Right lobe of liver (tissue), 6 donors: ENCODE results near the gene DCST1. TPM values are rescaled to one million over a fixed set of nuclear protein-coding genes. Genes with fewer than 3 reads are reported as not detected.

ENCODE experiments used
- ATAC-seq, 4 donors: fragments of 200-7000 bp; cut with Tn5 transposase; one replicate each; pipeline ENCODE4 v1.9.1; 2020; ENCODE audit warnings: mild to moderate bottlenecking in 4 of 4, moderate library complexity in 4 of 4
- DNase-seq, 3 donors: peaks; one replicate each; pipeline ENCODE4 v3.0.0-alpha.2; 2020
- H3K27ac ChIP-seq, 3 donors: fragments of 200-600 bp; one replicate each; pipeline ENCODE4 v1.8.0; 2022
- H3K27me3 ChIP-seq, 2 donors: fragments of 200-600 bp; one replicate each; pipeline ENCODE4 v1.8.0; 2022
- H3K36me3 ChIP-seq, 4 donors: fragments of 200-600 bp; sonication (generic) in 1 of 4; one replicate each; pipeline versions ENCODE4 v1.5.1 to v1.8.0; 2017 to 2022; ENCODE audit warnings: control low read depth in 1 of 4
- H3K4me1 ChIP-seq, 4 donors: fragments of 200-600 bp; sonication (generic) in 1 of 4; one replicate each; pipeline versions ENCODE4 v1.5.1 to v1.8.0; 2017 to 2022; ENCODE audit warnings: control low read depth in 1 of 4
- H3K4me3 ChIP-seq, 3 donors: fragments of 200-600 bp; one replicate each; pipeline ENCODE4 v1.8.0; 2022
- H3K9me3 ChIP-seq, 4 donors: fragments of 200-600 bp; sonication (generic) in 1 of 4; one replicate each; pipeline versions ENCODE4 v1.5.1 to v1.8.0; 2017 to 2022; ENCODE audit warnings: control low read depth in 1 of 4
- POLR2A ChIP-seq: fragments of 450-650 bp; IDR thresholded peaks from one replicate; pipeline ENCODE4 v1.6.1; 2017; ENCODE audit warnings: antibody characterized with exemption, mild to moderate bottlenecking
- WGBS: methylation state at CpG from one replicate; pipeline ENCODE4 v1.1.6; 2018; ENCODE audit warnings: low coverage, low lambda C conversion rate; ENCODE audit not compliant: insufficient coverage; ENCODE audit errors: missing lambda C conversion rate; 5-methylcytosine and 5-hydroxymethylcytosine counted together
- intact Hi-C, 2 donors: fragments of 100-400 bp; cut with DNase I; formaldehyde crosslinking; loops; one replicate each; pipeline versions ENCODE4 v1.11.2 to v1.14.1; 2022
- total RNA-seq, 6 experiments: library from RNA; depleted of rRNA in 2 of 6; stranded (reverse); fragments of >200 nt in 2 of 6; fragmentation: NEBNext Ultra II Directional in 3 of 6; extraction: Animal tissue kit (Norgen Biotek cat#: 25700) in 3 of 6; gene quantifications; one replicate each; pipeline versions ENCODE4 v1.1.0 to v1.2.4, GENCODE V29; 2016 to 2023
- TF ChIP-seq, protein P1 (sequence below), 4 donors: fragments of 200-600 bp in 3 of 4; fragments of 450-650 bp in 1 of 4; IDR thresholded peaks; one replicate each; pipeline versions ENCODE4 v1.5.1 to v1.8.0; 2016 to 2022; ENCODE audit warnings: antibody characterized with exemption in 4 of 4, mild to moderate bottlenecking in 2 of 4
- donor health status: DM: no; HTN: yes; CAD: no.
- donor health status: DM: no; HTN: no; CAD: no.
- donor health status: DM: no; HTN: no; CAD: no.
- donor health status: DM: no; HTN: yes; CAD: no.
- donor health status: DM: no; HTN: yes; CAD: no.

DCST1 gene
- total RNA-seq, 6 experiments from 2014 or later: not detected

DNA sequence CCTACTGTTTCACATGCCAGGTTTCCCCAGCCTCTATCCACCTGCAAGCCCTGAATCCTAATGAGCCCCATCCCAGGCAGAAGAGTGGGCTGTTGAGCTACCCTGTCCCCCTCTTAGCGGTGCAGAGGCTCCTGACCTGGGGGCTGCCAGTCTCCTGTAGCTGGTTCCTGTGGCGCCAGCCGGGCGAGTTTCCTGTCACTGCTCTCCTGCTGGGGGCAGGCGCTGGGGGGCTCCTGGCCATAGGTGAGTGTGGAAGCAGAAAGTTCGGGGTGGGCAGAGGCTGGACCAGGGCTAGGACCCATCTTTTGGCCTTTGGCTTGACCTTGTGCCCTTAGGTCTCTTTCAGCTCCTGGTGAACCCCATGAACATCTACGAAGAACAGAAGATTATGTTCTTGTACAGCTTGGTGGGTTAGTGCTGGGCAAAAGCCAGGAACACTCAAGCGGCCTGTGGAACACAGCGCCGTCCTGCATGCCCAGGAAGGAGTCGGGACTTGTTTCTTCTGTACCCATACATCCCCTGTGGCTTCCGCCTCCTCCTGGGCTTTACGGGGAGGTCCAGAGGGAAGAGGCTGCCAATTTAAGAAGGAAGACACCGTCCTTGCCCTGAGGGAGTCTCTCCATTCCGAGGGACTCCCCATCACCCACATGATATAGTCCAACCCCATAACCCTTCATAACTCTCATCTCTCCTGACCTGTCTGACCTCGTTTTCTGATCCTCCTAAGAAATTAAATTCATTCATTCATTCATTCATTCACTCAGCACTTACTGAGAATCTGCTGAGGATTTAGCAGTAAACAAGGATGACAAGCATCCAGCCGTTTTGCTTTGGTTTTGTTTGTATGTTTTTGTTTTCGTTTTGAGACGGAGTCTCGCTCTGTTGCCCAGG lies 939 bp downstream of the DCST1 start:
- DNase-seq (no peak), ATAC-seq (no peak)
- no peaks in the 10 kb centered on the region for H3K9me3 ChIP-seq
- no peak overlapping the region for H3K27ac ChIP-seq
- 80% methylated on average over 9 of the region's 20 CpGs for WGBS
- H3K27me3 ChIP-seq: no peaks in the 10 kb centered on the region
- no peak overlapping the region for H3K4me3 ChIP-seq
- intact Hi-C loops: no loop called here
- peaks cover 0 to 13% (median 4%) of the 10 kb centered on the region in 4 donors for H3K4me1 ChIP-seq
- no peaks in the 10 kb centered on the region for H3K36me3 ChIP-seq
- TF ChIP-seq POLR2A: no peak
- TF ChIP-seq, protein P1, sequence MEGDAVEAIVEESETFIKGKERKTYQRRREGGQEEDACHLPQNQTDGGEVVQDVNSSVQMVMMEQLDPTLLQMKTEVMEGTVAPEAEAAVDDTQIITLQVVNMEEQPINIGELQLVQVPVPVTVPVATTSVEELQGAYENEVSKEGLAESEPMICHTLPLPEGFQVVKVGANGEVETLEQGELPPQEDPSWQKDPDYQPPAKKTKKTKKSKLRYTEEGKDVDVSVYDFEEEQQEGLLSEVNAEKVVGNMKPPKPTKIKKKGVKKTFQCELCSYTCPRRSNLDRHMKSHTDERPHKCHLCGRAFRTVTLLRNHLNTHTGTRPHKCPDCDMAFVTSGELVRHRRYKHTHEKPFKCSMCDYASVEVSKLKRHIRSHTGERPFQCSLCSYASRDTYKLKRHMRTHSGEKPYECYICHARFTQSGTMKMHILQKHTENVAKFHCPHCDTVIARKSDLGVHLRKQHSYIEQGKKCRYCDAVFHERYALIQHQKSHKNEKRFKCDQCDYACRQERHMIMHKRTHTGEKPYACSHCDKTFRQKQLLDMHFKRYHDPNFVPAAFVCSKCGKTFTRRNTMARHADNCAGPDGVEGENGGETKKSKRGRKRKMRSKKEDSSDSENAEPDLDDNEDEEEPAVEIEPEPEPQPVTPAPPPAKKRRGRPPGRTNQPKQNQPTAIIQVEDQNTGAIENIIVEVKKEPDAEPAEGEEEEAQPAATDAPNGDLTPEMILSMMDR (IDR thresholded peaks at IDR 0.05): no peak

DNA sequence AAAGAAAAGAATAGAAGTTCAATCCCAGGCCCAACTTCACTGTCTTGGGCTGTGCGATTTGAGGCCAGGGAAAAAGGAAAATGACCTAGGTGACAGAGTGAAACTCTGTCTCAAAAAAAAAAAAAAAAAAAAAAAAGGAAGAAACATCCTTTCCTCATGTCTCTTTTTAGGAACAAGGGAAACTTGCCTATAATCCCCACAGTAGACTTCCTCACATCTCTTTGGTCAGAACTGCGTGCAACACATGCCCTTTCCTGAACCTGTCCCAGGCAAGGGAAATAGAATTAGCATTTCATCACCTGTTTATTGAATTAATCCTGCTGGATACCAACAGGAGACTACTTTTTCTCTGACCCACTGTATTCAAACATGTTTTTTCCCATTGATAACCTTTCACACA lies 2.3 kb downstream of the DCST1 start:
- H3K4me3 ChIP-seq: no peak overlapping the region
- peaks cover 0 to 14% (median 4%) of the 10 kb centered on the region in 4 donors for H3K4me1 ChIP-seq
- TF ChIP-seq POLR2A: no peak
- TF ChIP-seq, protein P1 (IDR thresholded peaks at IDR 0.05): no peak
- no peak for ATAC-seq
- no peak for DNase-seq
- no peaks in the 10 kb centered on the region for H3K27me3 ChIP-seq
- no peaks in the 10 kb centered on the region for H3K36me3 ChIP-seq
- H3K9me3 ChIP-seq: no peaks in the 10 kb centered on the region
- 50% methylated on average over 2 of the region's 2 CpGs for WGBS
- intact Hi-C loops: no loop called here
- no peak overlapping the region for H3K27ac ChIP-seq

DNA sequence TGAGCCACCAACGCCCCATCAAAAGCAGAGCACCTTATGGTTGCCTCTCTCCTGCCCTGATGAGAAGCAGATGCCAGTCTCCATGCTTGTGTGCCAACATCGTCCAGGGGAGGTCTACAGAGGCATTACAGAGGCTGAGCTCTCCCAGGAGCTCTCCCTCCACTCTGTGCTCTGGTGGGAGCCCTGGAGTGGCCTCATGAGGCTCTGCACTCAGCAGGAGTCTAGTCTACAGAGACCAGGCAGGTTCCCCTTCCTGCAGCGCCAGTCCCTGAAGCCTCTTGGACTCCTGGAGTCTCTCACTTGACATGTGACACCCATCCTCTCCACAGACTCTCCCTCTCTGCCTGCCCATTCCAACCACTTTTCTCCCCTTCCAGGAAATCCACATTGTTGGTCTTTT lies 3.4 kb downstream of the DCST1 start:
- Histone ChIP-seq H3K36me3 (no peaks in the 10 kb centered on the region), H3K9me3 (no peaks in the 10 kb centered on the region), H3K4me1 (peaks cover 0 to 14% (median 4%) of the 10 kb centered on the region in 4 donors), H3K27me3 (no peaks in the 10 kb centered on the region), H3K4me3 (no peak overlapping the region), H3K27ac (no peak overlapping the region)
- TF ChIP-seq, protein P1 (IDR thresholded peaks at IDR 0.05): no peak
- no peak for TF ChIP-seq POLR2A
- 80% methylated on average over 1 of the region's 3 CpGs for WGBS
- DNase-seq (no peak), ATAC-seq (no peak)
- intact Hi-C loops: no loop called here

DNA sequence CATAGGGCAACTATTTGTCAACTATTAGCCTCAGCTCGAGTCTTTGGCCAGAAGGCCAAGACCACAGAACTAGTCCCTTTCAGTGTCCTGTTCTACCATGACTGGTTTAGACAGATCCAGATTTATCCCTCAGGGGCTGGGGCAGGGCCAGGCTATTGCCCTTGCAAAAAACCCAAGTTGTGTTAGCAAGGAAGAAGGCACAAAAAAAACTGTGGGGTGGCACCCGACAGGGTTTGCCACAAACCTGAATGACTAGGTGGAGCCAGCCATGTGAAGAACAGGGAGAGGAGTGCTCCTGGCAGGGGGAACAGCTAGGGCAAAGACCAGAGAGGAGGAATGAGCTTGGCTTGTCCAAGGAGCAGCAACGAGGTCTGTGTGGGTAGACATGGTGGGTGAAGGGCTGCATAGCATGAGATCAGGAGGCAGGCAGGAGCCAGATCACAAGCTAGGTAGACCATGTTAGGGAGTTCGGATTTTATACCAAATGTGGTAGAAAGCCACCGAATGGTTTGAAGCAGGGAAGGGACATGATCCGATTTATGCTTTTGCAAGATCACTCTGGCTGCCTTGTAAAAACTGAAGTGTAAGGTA lies 4.3 kb downstream of the DCST1 start:
- TF ChIP-seq, protein P1 (IDR thresholded peaks at IDR 0.05): no peak
- TF ChIP-seq POLR2A: no peak
- ATAC-seq (no peak), DNase-seq (no peak)
- Histone ChIP-seq H3K4me3 (no peak overlapping the region), H3K27me3 (no peaks in the 10 kb centered on the region), H3K4me1 (peaks cover 0 to 14% (median 4%) of the 10 kb centered on the region in 4 donors), H3K27ac (no peak overlapping the region), H3K36me3 (no peaks in the 10 kb centered on the region), H3K9me3 (no peaks in the 10 kb centered on the region)
- WGBS: 79% methylated on average over 6 of the region's 6 CpGs
- intact Hi-C loops: no loop called here
